22Rv1 (cell line): ENCODE results near the gene SUMF1.

ENCODE experiments used
- H3K27ac ChIP-seq: fragments of 450-650 bp; 2 replicates; pipeline ENCODE4 v1.5.1; 2017
- ZFX ChIP-seq: fragments of 450-650 bp; IDR thresholded peaks from 2 replicates; pipeline ENCODE4 v1.6.1; 2017; ENCODE audit warnings: antibody characterized with exemption, borderline replicate concordance
- TF ChIP-seq, protein P1 (sequence below): fragments of 450-650 bp; IDR thresholded peaks from 2 replicates; pipeline ENCODE4 v1.5.1; 2017; ENCODE audit warnings: mild to moderate bottlenecking

SUMF1 gene

DNA sequence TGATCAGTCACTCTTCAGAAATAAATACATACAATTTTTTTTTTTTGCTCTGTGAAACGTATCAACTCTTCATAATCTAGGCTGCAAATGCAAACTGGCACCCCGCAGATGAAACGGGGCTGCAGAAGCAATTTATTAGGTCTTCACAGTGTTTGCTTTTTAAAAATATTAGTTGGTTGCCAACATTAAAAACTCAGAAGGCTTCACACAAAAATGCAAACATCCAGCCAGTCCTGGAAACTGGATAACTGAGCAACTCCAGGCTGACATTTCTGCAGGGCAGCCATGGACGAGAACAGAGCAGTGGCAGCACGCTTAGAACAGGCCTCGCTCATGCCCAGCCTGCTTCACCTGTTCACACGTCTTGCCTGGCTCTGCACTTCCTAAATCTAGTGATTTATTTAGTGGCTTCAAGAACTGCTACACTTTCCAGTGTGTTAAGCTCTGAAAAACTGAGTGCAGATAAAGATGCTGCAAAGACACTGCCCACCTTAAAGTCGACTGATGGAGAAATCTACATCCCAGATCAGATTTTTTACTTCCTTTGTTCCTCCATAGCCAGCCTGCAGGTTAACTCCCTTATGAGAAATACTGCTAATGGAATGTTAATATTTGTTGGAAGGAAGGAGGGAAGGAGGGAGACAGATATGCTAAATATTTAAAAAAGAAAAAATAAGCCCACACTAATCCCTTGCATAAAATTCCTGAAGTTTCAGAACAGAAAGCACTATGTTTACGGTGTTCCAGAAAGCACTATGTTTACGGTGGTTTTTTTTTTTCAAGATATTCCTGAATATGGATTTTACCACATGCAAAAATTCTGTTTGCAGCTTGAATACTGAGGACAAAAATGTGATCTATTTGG lies 110.3 kb downstream of the SUMF1 start:
- no peak overlapping the region for H3K27ac ChIP-seq
- no peak for TF ChIP-seq ZFX
- TF ChIP-seq, protein P1, sequence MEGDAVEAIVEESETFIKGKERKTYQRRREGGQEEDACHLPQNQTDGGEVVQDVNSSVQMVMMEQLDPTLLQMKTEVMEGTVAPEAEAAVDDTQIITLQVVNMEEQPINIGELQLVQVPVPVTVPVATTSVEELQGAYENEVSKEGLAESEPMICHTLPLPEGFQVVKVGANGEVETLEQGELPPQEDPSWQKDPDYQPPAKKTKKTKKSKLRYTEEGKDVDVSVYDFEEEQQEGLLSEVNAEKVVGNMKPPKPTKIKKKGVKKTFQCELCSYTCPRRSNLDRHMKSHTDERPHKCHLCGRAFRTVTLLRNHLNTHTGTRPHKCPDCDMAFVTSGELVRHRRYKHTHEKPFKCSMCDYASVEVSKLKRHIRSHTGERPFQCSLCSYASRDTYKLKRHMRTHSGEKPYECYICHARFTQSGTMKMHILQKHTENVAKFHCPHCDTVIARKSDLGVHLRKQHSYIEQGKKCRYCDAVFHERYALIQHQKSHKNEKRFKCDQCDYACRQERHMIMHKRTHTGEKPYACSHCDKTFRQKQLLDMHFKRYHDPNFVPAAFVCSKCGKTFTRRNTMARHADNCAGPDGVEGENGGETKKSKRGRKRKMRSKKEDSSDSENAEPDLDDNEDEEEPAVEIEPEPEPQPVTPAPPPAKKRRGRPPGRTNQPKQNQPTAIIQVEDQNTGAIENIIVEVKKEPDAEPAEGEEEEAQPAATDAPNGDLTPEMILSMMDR, result no peak

DNA sequence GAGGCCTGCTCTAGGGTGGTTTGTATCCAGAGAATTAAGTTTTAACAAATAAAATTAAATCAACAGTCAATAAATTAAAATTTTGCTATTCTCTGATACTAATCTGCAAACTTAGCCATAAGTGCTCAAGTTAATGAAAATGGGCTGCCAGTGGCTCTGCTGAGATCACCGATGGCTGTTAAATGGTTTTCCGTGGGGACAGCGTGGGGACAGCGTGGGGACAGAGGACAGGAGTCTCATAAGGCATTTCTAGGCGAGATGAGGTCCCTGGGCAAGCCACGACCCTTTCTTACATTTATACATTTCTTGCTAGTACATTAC lies 110.9 kb downstream of the SUMF1 start:
- TF ChIP-seq, protein P1, result no peak
- no peak for TF ChIP-seq ZFX
- no peak overlapping the region for H3K27ac ChIP-seq

DNA sequence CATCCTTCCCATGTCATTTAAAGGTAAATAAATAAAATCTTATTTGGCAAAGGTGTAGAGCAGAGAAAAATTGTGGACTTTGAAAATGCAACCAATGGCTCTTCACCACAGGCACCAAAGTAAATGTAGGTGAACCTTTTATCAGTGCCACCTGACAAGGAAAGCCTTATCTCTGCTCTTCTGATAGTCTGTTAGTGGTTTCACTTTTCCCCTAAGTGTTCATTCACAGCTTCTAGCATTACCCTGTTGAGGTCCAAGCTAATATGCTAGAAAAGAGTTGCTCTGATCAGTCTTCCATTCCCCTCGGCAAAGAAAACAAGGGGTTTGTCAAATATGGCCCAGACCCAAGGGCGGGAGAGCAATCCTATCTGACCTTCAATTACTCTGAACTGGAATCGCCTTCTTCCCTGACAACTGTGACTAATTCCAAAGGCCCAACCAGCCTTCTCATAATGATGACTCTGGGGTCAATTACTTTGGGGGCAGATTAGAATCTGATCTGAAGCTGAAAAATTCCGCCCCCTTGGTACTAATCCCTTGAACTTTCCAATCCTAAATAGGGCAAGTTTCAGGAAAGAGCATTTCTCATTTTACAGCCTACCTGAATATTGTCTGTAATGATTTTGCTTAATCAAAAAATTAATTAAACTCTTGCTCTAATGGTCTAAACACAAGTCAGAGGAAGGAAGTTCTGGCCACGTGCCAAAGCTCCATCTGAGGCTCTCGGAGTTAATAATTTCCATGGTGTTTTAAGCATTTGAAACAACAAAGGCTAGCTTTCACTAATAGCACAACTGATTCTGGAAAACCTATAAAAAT lies 111.5 kb downstream of the SUMF1 start:
- TF ChIP-seq, protein P1, result no peak
- no peak for TF ChIP-seq ZFX
- H3K27ac ChIP-seq, result no peak overlapping the region

DNA sequence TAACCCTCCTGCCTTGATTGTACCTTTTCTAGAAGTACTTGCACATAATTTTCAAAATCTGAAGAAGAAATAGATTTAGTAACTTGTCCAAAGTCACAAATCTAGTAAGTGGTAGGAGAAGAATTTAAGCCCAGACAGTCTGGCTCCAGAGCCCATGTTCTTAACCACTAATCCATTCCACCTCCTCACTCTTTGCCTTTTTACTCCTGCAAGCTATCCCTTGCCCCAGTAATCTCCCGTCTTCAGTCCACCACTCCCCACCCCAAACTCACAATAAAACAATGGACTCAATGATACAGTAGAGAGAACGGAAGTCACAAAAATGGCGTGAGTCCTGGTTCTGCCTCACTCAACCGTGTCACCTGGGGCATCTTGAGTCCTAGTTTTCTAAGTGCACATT lies 115.2 kb downstream of the SUMF1 start:
- no peak overlapping the region for H3K27ac ChIP-seq
- no peak for TF ChIP-seq ZFX
- TF ChIP-seq, protein P1, result no peak

DNA sequence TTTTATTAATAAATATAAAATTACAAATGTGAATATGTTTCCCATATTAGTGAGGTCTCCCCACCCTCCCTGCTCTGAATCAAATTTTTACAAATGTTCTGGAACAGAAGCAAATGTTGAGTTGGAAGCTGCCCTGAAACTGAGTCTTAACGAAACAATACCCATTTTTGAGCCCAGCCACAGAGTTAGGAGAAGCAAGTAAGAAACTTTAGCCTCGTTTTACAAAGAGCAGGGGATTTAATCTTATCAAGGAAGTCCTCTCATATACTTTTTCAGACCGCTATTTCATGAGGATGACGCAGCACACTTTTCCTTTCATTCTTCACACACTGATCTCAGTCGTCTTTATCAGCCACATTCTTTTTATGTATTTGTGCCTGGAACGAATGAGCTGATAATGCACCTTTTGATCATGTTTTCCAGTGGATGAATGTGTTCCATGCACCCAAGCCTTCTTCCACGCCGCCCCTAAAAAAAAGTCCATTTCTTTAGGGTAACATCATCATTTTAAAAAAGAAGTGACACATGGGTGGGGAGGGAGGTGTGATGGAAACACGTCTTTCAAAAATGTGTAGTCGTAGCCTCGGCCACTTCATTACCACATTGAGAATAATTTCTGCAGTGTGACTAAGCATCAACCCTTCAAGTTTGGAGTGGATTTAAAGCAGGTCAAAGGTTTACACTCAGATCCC lies 115.8 kb downstream of the SUMF1 start:
- H3K27ac ChIP-seq, result no peak overlapping the region
- TF ChIP-seq, protein P1, result peak; percentile 51
- no peak for TF ChIP-seq ZFX

DNA sequence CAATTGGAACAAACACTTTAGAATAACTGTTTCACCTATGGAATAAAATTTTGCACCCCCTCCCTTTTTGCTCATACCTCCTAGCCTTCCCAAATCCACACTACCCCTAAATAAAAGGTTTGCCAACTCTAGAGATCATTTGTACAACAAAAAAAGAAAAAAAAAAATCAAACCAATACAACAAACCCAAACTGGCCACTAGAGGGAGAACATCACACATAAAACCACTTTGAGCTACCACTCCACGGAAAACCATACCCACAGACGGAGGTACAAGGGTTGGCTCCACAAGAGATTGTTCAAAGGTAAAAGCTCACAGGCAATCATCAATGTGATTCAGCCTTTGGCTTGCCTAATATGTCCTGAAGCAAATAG lies 116.3 kb downstream of the SUMF1 start:
- no peak for TF ChIP-seq ZFX
- TF ChIP-seq, protein P1, result peak; percentile 82
- H3K27ac ChIP-seq, result no peak overlapping the region

DNA sequence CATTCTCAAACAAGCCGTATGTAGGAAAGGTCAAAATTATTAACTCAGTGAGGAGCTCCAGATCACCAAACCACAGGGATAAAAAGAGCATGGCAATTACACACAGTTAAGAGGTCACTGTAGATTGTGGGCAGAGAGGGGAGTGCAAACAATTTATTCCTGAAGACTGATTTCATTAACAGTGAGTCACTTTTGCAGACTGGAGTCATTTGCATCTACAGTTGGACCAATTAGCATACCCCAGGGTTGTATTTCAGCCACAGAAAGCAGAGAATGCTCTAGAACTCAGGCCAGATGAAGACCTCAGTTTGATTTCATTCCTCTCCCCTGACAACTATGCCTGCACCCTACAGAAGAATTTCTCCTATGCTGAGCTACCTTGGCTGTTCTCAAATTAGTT lies 123.8 kb downstream of the SUMF1 start:
- TF ChIP-seq ZFX, result no peak
- TF ChIP-seq, protein P1, result no peak
- no peak overlapping the region for H3K27ac ChIP-seq
